GM19455 (cell line): ENCODE data around the gene SIGLEC9.

ENCODE experiments used
- ATAC-seq: cut with Tn5 transposase; IDR thresholded peaks from one replicate; pipeline ENCODE4 v1.9.1; 2021; ENCODE audit not compliant: unreplicated experiment

The SIGLEC9 gene

DNA sequence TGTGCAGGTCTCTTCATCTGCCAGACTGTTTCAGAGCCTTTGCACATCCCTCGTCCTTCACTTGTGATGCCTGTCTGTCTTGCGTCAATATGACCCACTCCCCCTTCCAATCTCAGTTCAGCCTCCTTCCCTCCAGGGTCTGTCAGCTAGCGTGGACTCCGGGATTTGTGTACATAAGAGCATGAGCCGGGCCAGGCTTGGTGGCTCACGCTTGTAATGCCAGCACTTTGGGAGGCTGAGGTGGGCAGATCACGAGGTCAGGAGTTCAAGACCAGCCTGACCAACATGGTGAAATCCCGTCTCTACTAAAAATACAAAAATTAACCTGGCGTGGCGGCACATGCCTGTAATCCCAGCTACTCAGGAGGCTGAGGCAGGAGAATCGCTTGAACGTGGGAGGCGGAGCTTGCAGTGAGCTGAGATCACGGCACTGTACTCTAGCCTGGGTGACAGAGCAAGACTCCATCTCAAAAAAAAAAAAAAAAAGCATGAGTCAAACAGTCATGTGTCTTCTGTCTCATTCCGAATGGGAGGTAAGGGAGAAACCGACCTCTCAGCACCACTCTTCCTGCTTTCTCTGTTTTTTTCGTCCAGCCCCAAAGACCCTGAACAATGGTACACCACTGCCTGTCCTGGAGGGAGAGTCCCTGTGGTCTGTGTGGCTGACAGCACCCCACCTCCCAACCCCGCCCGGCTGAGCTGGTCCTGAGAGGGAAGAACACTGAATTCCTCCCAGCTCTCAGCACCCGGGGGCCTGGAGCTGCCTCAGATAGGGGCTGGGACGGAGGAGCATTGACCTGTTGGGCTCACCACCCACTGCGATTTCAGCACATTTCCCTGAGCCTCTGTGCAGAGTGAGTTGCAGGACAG lies 2.4 kb upstream of the SIGLEC9 start:
- ATAC-seq: no peak

GRCh38 chr19:51123381-51123800 lies 1.3 kb upstream of the SIGLEC9 start:
- no peak for ATAC-seq

DNA sequence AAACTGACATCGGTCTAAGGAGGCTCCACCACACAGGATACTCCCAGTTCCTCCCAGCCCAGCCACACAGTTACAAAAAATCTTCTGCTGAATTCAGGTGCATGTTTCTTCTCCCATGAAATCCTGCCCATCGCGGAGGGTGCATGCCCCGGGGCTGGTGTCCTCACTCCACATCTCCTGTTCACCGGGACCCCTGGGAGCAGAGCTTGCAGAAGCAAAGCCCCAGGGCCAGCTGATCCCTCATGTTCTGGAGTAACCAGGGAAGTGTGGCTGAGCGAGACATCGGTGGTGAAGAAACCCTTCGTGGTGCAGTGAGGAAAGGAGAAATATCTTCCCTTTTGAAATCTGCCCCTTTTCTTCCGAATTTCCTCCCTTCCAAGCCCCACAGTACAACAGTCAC lies 904 bp upstream of the SIGLEC9 start:
- no peak for ATAC-seq

GRCh38 chr19:51124216-51124615 lies 490 bp upstream of the SIGLEC9 start:
- no peak for ATAC-seq

DNA sequence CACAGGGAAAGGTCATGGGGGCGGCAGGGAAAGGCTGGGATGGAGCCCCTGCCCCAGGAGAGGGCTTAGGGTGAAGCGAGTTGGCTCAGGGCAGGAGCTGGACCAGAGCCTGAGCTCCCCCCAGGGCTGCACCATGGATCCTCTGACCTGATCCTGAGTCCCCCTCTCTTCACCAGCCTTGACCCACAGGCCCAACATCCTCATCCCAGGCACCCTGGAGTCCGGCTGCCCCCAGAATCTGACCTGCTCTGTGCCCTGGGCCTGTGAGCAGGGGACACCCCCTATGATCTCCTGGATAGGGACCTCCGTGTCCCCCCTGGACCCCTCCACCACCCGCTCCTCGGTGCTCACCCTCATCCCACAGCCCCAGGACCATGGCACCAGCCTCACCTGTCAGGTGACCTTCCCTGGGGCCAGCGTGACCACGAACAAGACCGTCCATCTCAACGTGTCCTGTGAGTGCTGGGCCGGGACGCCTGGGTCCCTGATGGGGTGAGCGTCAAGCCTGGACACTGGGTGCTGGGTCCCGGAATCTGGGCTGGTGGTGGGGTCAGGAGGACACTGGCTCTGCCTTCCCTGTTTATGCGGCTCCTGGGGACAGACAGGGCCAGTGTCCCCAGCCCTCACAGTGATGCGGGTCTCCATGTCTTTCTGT lies 842 bp downstream of the SIGLEC9 start:
- no peak for ATAC-seq

- ATAC-seq: no peak
These were observed 2.3 kb downstream of the SIGLEC9 start for GRCh38 chr19:51127032-51127431.

DNA sequence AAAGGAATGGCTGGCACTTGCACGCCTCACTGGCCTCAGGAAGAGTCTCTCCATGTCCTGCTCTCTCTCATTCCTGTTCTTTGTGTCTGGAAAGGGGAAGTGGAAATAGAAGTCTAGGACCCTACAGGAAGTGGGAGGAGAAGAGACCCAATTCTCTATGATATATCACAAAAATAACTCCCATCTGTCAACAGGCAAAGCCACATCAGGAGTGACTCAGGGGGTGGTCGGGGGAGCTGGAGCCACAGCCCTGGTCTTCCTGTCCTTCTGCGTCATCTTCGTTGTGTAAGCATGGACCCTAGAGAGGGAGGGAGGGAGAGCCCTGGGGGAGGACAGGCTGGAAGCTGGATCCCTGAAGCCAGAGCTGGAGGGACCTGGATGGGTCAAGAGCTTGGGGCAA lies 3.0 kb downstream of the SIGLEC9 start:
- no peak for ATAC-seq

GRCh38 chr19:51128227-51128626 lies 3.5 kb downstream of the SIGLEC9 start:
- no peak for ATAC-seq

DNA sequence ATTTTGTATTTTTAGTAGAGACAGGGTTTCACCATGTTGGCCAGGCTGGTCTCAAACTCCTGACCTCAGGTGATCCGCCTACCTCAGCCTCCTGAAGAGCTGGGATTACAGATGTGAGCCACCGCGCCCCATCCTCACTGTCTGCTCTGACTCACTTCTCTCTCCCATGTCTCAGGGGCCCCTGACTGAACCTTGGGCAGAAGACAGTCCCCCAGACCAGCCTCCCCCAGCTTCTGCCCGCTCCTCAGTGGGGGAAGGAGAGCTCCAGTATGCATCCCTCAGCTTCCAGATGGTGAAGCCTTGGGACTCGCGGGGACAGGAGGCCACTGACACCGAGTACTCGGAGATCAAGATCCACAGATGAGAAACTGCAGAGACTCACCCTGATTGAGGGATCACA lies 5.0 kb downstream of the SIGLEC9 start:
- ATAC-seq: no peak

DNA sequence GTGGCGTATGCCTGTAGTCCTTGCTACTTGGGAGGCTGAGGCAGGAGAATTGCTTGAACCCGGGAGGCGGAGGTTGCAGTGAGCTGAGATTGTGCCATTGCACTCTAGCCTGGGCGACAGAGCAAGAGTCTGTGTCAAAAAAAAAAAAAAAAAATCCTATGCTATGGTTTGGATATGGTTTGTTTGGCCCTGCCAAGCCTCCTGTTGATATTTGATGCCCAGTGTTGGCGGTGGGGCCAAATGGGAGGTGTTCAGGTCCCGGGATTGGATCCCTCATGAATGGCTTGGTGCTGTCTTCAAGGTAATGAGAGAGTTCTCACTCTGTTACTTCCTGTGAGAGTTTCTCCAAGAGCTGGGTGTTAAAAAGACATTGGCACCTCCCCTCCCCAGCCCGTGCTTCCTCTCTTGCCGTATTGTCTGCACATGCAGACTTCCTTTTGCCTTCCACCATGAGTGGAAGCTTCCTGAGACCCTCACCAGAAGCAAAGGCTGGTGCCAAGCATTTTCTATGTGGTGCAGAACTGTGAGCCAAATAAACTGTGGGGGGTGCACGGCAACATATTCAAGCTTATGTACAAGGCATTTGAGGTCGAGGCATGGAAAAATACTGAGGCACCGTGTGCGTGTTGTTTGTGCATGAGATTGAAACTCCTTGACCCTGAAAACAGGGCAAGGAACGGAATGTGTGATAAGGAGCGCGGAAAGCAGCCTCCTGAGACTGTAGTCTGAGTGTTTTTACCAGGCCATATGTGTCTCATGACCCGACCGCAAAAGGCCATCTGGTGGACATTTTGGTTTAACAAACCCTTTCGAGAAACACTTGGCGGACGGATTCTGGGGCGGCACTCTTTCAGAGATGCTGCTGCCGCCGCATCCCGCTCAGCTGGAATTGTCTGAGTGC lies 7.3 kb downstream of the SIGLEC9 start:
- no peak for ATAC-seq

DNA sequence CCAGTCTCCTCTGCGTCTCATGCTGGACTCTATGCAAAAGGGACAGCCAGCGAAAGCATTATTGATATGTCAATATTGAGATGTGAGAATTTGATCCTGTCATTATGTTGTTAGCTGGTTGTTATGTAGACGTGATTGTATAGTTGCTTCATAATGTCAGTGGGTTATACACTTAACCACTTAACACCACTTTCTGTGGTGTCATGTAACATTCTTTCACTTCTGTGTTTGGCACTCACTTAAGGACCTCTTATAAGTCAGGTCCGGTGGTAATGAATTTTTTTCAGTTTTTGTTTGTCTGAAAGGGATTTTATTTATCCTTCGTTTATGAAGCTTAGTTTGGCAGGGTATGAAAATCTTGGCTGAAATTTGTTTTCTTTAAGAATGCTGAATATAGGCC lies 10.3 kb downstream of the SIGLEC9 start:
- ATAC-seq: no peak

DNA sequence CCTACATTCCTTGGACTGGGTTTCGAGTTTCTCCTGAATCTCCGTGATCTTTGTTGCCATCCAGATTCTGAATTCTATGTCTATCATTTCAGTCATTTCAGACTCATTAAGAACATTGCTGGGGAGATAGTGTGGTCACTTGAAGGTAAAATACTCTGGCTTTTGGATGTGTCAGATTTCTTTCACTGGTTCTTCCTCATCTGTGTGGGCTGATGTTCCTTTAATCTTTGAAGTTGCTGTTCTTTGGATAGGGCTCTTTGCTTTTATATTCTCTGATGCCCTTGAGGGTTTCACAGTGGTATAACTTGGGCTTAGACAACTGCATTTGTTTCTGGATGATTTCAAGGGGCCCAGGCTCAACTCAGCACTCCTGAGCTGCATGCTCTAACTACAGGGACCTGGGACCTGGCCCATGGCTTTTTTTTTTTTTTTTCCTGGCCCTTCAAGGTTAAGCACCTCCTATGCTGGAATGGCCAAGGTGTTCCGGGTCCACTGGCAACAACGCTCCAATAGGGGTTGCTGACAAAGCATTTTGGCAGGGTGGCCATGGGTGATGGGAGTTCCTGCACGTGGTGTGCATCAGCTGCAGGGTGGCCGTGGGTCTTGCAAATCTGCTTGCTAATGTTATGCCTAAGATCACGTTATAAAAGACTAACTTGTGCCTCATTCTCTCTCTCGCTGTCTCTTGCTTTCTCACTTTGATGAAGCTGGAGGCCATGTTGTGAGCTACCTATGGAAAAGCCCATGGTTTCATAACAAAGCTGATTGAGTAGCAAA lies 11.5 kb downstream of the SIGLEC9 start:
- no peak for ATAC-seq

DNA sequence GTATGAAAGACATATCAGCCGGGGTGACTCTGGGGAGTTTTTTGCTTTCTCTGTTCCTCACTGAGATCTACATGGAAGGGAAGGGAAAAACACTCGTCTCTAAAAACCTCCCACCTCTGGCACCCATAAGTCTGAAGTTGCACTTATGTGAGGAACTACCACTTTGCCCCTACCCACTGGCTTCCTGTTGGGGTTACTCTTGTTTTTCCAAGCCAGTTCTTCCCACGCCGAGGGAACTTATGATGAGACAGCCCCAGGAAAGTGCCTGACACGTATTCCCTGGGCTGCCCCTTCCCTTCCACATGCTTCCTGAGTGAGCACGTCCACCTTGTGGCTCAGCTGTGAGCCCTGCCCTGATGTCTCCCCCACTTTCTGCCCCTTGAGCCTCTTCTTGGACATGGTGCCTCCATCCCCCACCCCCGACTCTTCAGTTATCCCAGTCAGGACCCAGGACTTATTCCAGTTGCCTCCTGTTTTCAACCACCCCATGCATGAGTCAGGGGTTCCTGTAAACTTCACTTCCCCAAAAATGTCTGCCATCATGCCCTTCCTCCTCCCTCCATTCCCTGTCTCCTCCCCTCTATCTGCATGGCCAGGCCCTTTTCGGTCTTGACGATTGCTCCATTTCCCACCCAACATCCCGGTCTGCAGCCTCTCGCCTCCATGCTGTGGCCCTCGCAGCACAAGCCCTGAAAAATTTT lies 12.3 kb downstream of the SIGLEC9 start:
- ATAC-seq: no peak

DNA sequence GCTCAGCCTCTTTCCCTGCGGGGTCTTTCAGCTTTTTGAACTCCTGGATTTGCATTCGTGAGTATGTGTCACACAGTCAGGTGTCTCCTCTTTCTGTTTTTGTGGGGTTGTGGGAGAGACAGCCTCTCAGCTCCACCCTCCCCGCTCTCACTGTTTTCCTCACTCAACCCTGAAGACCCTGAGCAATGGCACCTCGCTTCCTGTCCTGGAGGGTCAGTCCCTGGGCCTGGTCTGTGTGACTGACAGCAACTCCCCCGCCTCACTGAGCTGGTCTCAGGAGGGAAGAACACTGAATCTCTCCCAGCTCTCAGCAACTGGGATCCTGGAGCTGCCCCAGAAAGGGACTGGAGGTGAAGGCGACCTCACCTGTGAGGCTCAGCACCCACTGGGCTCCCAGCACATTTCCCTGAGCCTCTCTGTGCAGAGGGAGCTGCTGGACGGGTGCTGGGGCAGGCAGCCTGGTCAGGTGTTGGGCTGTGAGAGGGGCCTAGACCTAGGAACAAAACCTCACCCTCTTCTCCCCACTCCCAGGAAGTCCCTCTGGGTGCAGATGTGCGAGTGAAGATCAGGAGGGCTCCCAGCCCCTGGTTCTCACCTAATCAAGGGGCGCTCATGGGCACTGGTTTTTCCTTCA lies 13.2 kb downstream of the SIGLEC9 start:
- ATAC-seq: no peak

- ATAC-seq: no peak
These were observed 13.9 kb downstream of the SIGLEC9 start for GRCh38 chr19:51138549-51138979.

DNA sequence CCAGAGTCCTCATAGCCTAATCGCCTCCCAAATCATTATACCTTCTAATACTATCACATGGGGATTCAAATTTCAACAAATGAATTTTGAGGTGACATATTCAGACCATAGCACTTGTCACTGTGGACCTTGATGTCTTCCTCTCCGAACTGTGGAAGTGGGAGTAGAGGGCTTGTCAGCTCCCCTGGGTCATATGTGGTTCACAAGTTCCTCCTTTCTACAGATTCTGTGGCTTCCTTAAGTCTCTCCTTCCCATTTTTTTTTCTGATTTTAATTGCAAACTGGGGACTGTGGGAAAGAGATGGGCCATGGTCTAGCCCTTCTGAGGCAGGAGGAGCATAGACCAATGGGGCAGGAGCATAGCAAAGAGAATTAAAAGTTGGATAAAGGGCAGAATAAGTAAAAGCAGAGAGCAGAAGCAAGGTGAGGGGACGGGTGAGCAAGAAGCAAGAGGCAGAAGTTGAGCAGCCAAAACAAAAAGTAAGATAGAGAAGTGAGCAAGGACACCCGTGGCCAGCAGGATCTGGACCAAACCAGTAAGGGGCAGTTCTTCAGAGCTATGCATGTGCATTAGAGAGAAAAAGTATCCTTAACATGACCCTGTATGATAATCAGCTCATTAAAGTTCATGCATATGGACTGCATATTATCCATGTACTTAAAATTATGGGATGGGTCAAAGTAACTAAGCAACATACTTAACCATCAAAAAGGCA lies 14.8 kb downstream of the SIGLEC9 start:
- ATAC-seq: no peak

GRCh38 chr19:51140441-51140840 lies 15.7 kb downstream of the SIGLEC9 start:
- ATAC-seq: no peak

GRCh38 chr19:51141181-51141580 lies 16.5 kb downstream of the SIGLEC9 start:
- ATAC-seq: no peak

DNA sequence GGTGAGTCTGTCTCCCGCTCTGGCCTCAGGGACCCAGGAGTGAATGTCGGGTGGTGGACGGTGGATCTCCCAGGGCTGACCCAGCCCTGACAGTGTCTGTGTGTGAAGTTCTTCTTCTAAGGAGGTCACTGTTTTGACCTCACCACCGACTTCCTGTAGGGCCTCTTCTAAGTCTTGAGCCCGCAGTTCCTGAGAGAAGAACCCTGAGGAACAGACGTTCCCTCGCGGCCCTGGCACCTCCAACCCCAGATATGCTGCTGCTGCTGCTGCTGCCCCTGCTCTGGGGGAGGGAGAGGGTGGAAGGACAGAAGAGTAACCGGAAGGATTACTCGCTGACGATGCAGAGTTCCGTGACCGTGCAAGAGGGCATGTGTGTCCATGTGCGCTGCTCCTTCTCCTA lies 17.4 kb downstream of the SIGLEC9 start, which contains the start of gene SIGLEC7:
SIGLEC7 (plus strand) TSS at position 183 of the 400 bp plus-strand sequence; CDS start at position 252, 69 bp downstream.
- no peak for ATAC-seq
